ENCODE measurements around the gene CCDC182.

DNA sequence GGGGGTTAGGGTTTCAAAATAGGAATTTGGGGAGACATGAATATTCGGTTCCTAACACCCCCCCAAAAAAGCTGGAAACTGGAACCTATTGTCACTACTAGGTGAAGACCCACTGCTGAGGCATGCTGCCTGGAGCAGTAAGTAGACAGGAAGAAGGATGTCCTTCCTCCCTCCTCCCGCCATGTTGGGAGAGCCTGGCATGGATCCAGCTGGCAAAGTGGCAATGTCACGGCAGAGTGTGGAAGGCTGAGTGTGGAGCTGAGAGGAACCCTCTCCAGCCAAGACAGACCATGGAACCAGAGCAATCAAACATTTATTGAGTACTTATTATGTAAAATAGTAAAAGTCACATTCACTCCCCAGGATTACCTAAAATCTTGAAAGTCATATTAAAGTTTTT, 49.0 kb downstream of the CCDC182 start:
- no peak for TF ChIP-seq CTCF (IDR thresholded peaks at IDR 0.05)
- TF ChIP-seq POLR2AphosphoS5 (IDR thresholded peaks at IDR 0.05), result no peak
- TF ChIP-seq POLR2A (IDR thresholded peaks at IDR 0.05), result no peak
